GM19324 (cell line): ENCODE data around the gene PTPRN2.
"Not testable (repeated sequence)": the region's sequence is repeated elsewhere in the genome, so short reads cannot be mapped to it uniquely, and the experiment has no call there.

ENCODE experiments used
- ATAC-seq: cut with Tn5 transposase; IDR thresholded peaks from one replicate; pipeline ENCODE4 v1.9.1; 2021; ENCODE audit warnings: mild to moderate bottlenecking, moderate library complexity; ENCODE audit not compliant: unreplicated experiment, low FRiP score

The PTPRN2 gene

GRCh38 chr7:157576415-157576814 is 1011.2 kb downstream of the PTPRN2 start:
- no peak for ATAC-seq

- no peak for ATAC-seq
These were observed 1011.8 kb downstream of the PTPRN2 start for GRCh38 chr7:157575777-157576176.

- no peak for ATAC-seq
These were observed 1012.6 kb downstream of the PTPRN2 start for GRCh38 chr7:157574914-157575586.

GRCh38 chr7:157574120-157574825 is 1013.4 kb downstream of the PTPRN2 start:
- ATAC-seq, result no peak

GRCh38 chr7:157573244-157573643 is 1014.4 kb downstream of the PTPRN2 start:
- no peak for ATAC-seq

- no peak for ATAC-seq
These were observed 1015.0 kb downstream of the PTPRN2 start for GRCh38 chr7:157572622-157573021.

GRCh38 chr7:157570531-157571200 is 1017.0 kb downstream of the PTPRN2 start:
- ATAC-seq, result no peak

- no peak for ATAC-seq
These were observed 1017.7 kb downstream of the PTPRN2 start for GRCh38 chr7:157569967-157570366.

- ATAC-seq, result no peak
These were observed 1018.6 kb downstream of the PTPRN2 start for GRCh38 chr7:157568770-157569584.

GRCh38 chr7:157568106-157568769 is 1019.4 kb downstream of the PTPRN2 start:
- ATAC-seq, result no peak

GRCh38 chr7:157567666-157568065 is 1020.0 kb downstream of the PTPRN2 start:
- ATAC-seq, result no peak

- no peak for ATAC-seq
These were observed 1021.0 kb downstream of the PTPRN2 start for GRCh38 chr7:157566631-157567006.

GRCh38 chr7:157565981-157566630 is 1021.5 kb downstream of the PTPRN2 start:
- no peak for ATAC-seq

- ATAC-seq, result no peak
These were observed 1022.4 kb downstream of the PTPRN2 start for GRCh38 chr7:157565201-157565626.

GRCh38 chr7:157564517-157565177 is 1023.0 kb downstream of the PTPRN2 start:
- no peak for ATAC-seq

GRCh38 chr7:157563467-157564135 is 1024.0 kb downstream of the PTPRN2 start:
- not testable (repeated sequence) for ATAC-seq

- not testable (repeated sequence) for ATAC-seq
These were observed 1024.9 kb downstream of the PTPRN2 start for GRCh38 chr7:157562522-157563398.
